HG03442 (cell line): ENCODE data around the gene PSMD5.
"Not testable (repeated sequence)": the region's sequence is repeated elsewhere in the genome, so short reads cannot be mapped to it uniquely, and the experiment has no call there.

Source experiments
- ATAC-seq: cut with Tn5 transposase; IDR thresholded peaks from one replicate; pipeline ENCODE4 v1.9.1; 2021; ENCODE audit warnings: mild to moderate bottlenecking, moderate library complexity; ENCODE audit not compliant: unreplicated experiment

PSMD5 gene

DNA sequence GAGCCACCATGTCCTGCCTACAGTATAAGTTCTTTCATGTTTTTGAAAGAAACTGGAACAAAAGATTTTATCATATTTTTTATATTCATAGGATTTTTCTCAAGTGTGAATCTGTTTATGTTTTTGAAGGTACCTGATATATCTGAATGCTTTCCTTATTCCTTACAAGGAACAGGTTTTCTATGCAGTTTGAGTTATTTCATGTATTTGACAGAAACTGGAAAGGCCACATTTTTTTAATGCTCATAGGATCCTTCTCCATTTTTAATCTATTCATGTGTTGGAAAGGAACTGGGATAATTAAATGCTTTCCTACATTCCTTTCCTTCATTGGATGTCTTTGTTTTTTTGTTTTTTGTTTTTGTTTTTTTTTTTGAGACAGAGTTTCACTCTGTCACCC, 33.8 kb downstream of the PSMD5 start:
- ATAC-seq = no peak

DNA sequence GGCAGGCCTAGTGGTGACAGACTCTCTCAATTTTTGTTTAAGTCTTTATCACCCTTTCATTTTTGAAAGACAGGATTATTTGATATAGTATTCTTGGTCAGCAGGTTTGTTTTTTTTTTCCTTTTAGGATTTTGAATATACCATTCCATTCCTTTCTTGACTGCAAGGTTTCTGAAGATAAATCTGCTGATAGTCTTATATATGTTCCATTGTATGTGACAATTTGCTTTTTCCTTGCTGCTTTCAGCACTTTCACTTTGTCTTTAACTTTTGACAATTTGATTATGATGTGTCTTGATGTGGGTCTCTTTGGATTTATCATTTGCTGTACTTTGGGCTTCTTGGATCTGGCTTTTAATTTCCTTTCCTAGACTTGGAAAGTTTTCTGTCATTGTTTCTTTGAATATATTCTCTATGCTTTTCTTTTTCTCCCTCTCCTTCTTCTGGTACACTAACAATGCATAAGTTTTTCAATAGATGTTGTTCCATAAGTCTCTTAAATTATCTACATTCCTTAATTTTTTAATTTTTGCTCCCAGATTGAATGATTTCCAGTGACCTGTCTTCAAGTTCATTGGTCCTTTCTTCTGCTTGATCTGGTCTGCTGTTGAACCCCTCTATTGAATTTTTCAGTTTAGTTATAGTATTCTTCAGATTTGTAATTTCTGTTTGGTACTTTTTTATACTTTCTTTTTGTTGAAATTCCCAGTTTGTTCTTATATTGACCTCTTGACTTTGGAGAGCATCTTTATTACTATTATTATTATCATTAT, 34.9 kb downstream of the PSMD5 start:
- ATAC-seq = no peak

DNA sequence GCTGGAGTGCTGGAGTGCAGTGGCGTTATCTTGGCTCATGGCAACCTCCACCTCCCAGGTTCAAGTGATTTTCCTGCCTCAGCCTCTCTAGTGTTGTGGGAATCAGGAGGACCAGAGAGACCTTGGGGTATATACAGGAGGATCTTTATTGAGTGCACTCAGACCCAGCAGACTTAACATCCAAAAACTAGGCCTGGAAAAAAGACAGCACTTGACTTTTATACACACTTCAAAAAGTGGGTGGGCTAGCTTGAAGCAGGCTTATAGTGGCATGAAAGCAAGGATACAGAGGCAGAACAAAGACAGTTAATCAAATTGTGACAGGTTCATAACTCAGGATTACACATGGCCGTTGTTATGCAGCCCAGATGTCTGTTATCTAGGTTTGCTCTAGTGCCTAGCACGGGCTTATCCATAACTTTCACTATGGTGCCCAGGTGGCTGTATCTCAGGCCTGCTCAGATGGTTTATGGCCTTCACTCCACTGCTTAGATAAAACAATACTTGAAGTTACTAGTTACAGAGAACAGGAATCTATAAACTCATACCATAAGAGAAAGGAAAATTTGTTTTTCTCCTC, 37.8 kb downstream of the PSMD5 start:
- not testable (repeated sequence) for ATAC-seq

- ATAC-seq = no peak
Measured at GRCh38 chr9:120801441-120801840, 41.3 kb downstream of the PSMD5 start.

DNA sequence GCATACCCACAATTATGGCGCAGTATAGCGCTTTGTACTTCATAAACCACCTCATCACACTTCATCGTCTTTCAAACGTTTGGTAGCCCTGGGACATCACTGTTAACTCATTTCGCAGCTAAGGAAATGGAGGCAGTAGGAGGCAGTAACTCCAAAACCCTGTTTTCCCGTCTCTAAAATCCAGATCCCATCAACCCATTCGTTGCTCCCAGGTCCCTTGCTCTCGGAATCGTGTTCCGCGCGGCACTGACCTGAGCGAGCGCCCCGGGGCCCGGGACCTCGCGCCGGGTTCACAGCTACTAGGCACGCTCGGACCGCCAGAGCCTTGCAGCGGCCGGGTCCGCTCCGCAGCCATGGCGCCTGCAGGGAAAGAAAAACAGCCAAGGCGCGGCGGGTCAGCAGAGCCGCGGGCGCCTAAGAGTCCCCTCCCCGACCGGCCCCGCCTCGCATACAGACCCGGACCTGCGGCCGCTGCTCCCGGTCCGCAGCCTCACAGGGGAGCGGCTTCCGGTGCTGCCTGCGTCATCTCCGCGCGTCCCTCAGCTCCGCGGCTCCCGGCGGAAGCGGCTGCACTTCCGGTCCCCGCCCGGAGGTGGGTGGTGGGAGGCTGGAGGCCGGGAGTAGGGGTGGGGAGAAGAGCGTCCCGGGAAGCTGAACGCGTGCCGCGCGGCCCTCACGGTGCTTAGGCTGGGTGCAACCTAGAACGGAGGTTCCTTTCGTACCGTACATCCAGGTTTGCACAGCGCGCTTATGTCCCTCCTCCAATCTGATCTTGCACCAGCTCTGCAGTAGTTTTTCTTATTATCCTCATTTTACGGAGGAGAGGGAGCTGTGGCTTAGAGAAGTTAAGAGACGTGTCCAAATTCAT, 49.6 kb downstream of the PSMD5 start, which contains the start of gene FBXW2:
Gene FBXW2, minus strand, starts transcription at position 519 of the 868 bp plus-strand sequence. CDS start 5,158 bp downstream, outside the sequence.
- peak; percentile 94 for ATAC-seq

DNA sequence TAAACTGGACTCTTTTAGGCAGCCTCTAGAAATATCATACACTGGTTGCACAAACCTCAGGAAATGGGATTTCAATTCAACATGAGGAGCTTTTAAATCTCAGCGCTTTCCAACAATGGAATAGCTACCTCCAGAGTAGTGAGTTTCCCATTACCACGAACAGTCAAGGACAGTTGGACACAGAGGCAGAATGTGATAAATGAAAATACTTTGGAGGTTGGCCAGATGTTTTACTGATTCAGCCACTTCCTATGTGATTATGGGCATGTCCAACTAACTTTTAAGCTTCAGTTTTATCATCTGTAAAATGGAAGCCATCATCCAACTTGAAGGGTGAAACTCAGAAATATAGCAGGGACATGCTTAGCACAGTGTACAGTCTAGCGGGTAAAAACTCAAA, 51.6 kb downstream of the PSMD5 start:
- ATAC-seq = no peak

- ATAC-seq = no peak
Measured at GRCh38 chr9:120787933-120788332, 54.8 kb downstream of the PSMD5 start.

DNA sequence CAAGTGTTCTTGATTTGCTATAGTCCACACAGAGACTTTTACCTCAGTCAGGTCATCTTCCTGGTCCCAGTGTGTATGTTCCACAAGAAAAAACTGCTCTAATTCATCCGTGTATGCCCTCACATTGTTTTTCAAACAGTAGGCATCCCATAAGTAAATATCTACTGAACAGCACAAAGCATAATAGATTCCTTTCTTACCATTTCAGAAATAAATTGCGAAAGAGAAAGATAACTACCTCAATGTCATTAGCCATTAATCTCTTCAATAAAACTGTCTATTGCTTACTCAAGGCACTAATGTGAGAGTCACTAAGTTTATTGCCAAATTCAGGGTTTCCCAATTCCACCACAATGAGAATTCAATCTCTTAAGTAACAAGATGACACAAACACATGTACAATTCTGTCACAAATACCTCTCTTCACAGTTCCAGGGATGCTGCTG, 59.1 kb downstream of the PSMD5 start:
- ATAC-seq = no peak

- no peak for ATAC-seq
Measured at GRCh38 chr9:120781236-120781635, 61.5 kb downstream of the PSMD5 start.

DNA sequence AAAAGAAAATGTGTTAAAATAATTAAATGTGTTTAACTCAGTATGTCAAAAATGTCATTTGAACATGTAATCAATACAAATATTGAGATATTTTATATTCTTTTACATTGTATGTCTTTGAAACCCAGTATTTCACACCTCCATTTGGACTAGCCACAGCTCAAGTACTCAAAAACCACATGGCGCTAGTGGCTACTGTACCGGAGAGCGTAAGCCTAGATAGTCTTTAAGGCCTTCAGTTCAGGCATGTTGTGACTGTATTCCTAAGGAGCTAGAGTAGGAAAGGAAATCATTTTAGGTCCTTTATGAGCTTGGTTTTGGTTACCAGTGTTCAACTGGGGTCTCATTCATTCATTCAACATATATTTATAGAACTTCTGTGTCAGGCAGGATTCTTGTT, 62.4 kb downstream of the PSMD5 start:
- no peak for ATAC-seq

DNA sequence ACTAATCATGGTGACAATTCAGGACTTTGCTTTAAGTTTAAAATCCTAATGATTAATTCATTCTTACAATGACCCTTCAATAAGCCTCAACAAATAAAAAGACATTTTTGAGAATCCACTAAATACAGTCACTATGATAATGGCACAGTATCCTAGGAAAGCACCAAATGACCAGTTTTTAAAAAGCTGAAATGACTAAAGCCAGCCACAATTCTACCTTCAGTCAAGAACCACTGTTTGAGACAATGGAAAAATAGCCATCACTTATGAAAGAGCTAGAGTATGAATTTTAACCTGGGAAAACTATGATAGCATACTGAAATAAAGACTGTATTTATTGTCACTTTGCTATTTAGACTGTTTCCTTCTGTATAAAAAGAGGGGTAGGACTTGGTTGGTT, 63.5 kb downstream of the PSMD5 start:
- no peak for ATAC-seq

DNA sequence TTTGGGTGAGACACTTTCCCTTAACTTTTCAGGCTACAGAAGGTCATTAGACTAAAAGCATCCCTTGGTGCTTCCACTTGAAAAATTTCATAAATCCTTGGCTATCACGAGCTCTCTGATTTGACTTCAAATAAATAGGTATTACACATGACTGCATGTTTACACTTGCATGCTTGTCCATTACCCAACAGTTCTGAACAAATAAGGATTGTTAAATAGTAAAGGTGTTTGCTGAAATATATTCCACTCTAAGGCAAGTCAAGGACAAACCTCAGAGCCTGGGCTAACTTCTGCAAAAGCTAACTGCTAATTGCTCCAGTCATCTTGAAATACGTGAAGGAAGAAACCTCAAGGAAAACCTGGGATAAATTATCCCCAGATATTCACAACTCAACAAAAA, 64.0 kb downstream of the PSMD5 start:
- ATAC-seq = no peak

GRCh38 chr9:120777229-120777628, 65.5 kb downstream of the PSMD5 start:
- ATAC-seq = no peak

- ATAC-seq = no peak
Measured at GRCh38 chr9:120776788-120777187, 65.9 kb downstream of the PSMD5 start.

GRCh38 chr9:120775859-120776258, 66.9 kb downstream of the PSMD5 start:
- no peak for ATAC-seq

GRCh38 chr9:120774719-120775118, 68.0 kb downstream of the PSMD5 start:
- ATAC-seq = no peak

GRCh38 chr9:120773256-120773655, 69.5 kb downstream of the PSMD5 start:
- no peak for ATAC-seq

GRCh38 chr9:120770931-120771330, 71.8 kb downstream of the PSMD5 start:
- no peak for ATAC-seq

GRCh38 chr9:120768886-120769285, 73.8 kb downstream of the PSMD5 start:
- ATAC-seq = no peak

- no peak for ATAC-seq
Measured at GRCh38 chr9:120768247-120768646, 74.5 kb downstream of the PSMD5 start.

DNA sequence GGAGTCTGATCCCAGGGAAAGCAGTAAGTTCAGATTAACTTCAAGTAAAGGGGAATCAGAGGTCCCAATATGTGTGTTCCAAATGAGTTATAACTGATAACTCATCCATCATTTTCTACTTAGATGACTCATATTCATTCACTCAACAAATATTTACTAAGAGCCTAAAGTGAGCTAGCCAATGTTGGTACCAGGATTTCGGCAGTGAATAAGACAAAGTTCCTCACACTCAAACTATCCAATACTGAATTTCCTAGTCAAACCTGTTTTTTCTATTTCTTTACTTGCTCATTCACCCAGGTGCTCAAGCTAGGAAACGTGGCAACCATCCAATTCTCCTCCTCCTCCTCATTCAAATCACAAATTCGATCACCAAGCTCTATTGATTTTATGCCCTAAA, 75.3 kb downstream of the PSMD5 start:
- ATAC-seq = no peak
